ACC112 (cell line): ENCODE measurements around the gene MPP3.

Experiments used
- H2AFZ ChIP-seq: fragments of 200-600 bp; sonication (generic); one replicate; pipeline ENCODE4 v1.6.0; 2017; ENCODE audit warnings: antibody characterized with exemption, low read length; ENCODE audit not compliant: unreplicated experiment
- H3K27ac ChIP-seq: fragments of 200-600 bp; sonication (generic); 2 replicates; pipeline ENCODE4 v1.5.1; 2014; ENCODE audit warnings: low read depth, mild to moderate bottlenecking, antibody characterized with exemption, low read length, moderate library complexity
- H3K27me3 ChIP-seq: fragments of 200-600 bp; sonication (generic); 2 replicates; pipeline ENCODE4 v1.6.1; 2014; ENCODE audit warnings: mild to moderate bottlenecking, antibody characterized with exemption, low read length, moderate library complexity, mixed read lengths; ENCODE audit not compliant: insufficient read depth
- H3K36me3 ChIP-seq: fragments of 200-600 bp; sonication (generic); 2 replicates; pipeline ENCODE4 v1.6.1; 2016; ENCODE audit warnings: mild to moderate bottlenecking, antibody characterized with exemption, low read length, moderate library complexity, mixed read lengths; ENCODE audit not compliant: insufficient read depth
- H3K4me1 ChIP-seq: fragments of 200-600 bp; sonication (generic); one replicate; pipeline ENCODE4 v1.6.1; 2016; ENCODE audit warnings: low read length, mixed read lengths; ENCODE audit not compliant: insufficient read depth, unreplicated experiment, control insufficient read depth
- H3K4me3 ChIP-seq: fragments of 200-600 bp; sonication (generic); 2 replicates; pipeline ENCODE4 v1.5.1; 2014; ENCODE audit warnings: mild to moderate bottlenecking, low read depth, low read length
- H3K79me2 ChIP-seq: fragments of 200-600 bp; sonication (generic); one replicate; pipeline ENCODE4 v1.6.0; 2016; ENCODE audit warnings: low read length; ENCODE audit not compliant: control insufficient read depth, unreplicated experiment, insufficient read depth

Gene MPP3

GRCh38 chr17:43857957-43858600, 25.1 kb upstream of the MPP3 start:
- no peaks in the 10 kb centered on the region for H3K36me3 ChIP-seq
- no peak overlapping the region for H3K27ac ChIP-seq
- H3K4me3 ChIP-seq: no peak overlapping the region
- H3K27me3 ChIP-seq: peaks cover 34% of the 10 kb centered on the region
- no peaks in the 10 kb centered on the region for H3K79me2 ChIP-seq
- H2AFZ ChIP-seq: no peak overlapping the region
- H3K4me1 ChIP-seq: no peaks in the 10 kb centered on the region

GRCh38 chr17:43857141-43857540, 24.2 kb upstream of the MPP3 start:
- Histone ChIP-seq H3K4me1 (no peaks in the 10 kb centered on the region), H2AFZ (no peak overlapping the region), H3K4me3 (no peak overlapping the region), H3K79me2 (no peaks in the 10 kb centered on the region), H3K27me3 (peaks cover 34% of the 10 kb centered on the region), H3K36me3 (no peaks in the 10 kb centered on the region), H3K27ac (no peak overlapping the region)

GRCh38 chr17:43856141-43856540, 23.2 kb upstream of the MPP3 start:
- Histone ChIP-seq H2AFZ (no peak overlapping the region), H3K27ac (no peak overlapping the region), H3K27me3 (peaks cover 34% of the 10 kb centered on the region), H3K36me3 (no peaks in the 10 kb centered on the region), H3K79me2 (no peaks in the 10 kb centered on the region), H3K4me3 (no peak overlapping the region), H3K4me1 (no peaks in the 10 kb centered on the region)

DNA sequence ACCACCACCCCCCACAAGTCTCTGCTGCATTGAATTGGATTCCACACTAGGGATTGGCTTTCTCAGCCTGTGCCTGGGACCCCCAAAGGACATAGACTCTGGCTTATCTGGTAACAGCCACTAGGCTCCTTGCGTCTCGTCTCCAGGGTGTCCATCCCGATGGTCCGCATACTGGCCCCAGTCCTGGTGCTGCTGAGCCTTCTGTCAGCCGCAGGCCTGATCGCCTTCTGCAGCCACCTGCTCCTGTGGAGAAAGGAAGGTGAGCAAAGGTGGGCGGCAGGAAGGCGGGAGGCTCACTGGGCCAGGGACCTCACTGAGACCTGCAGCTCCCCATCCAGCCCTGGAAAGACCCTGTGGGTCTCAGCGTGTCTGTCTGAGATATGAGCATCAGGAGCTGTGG, 22.1 kb upstream of the MPP3 start:
- Histone ChIP-seq H3K79me2 (no peaks in the 10 kb centered on the region), H3K27ac (no peak overlapping the region), H3K27me3 (peaks cover 34% of the 10 kb centered on the region), H2AFZ (no peak overlapping the region), H3K4me3 (no peak overlapping the region), H3K36me3 (no peaks in the 10 kb centered on the region), H3K4me1 (no peaks in the 10 kb centered on the region)

- Histone ChIP-seq H3K4me1 (no peaks in the 10 kb centered on the region), H3K27me3 (peaks cover 34% of the 10 kb centered on the region), H3K36me3 (no peaks in the 10 kb centered on the region), H2AFZ (no peak overlapping the region), H3K4me3 (no peak overlapping the region), H3K79me2 (no peaks in the 10 kb centered on the region), H3K27ac (no peak overlapping the region)
Observed at GRCh38 chr17:43854498-43854897, 21.6 kb upstream of the MPP3 start.

DNA sequence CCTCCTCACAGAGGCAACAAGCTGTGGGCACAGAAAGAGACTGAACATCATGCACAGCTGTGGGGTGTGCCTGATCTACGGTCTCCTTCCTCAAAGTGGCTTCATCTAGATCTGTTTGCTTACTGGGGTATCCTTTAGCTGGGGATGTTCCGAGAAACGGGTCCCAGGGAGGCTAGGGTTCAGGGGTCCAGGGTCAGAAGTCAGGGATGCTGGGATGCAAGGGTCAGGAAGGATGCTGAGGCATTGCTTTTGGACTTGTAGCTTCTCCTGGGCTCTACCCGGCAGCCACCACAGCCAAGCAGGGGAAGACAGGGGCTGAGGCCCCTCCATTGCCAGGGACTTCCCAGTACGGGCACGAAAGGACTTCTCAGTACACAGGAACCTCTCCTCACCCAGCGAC, 20.6 kb upstream of the MPP3 start:
- no peak overlapping the region for H2AFZ ChIP-seq
- no peaks in the 10 kb centered on the region for H3K79me2 ChIP-seq
- no peaks in the 10 kb centered on the region for H3K4me1 ChIP-seq
- no peak overlapping the region for H3K4me3 ChIP-seq
- H3K27me3 ChIP-seq: peaks cover 29% of the 10 kb centered on the region
- no peaks in the 10 kb centered on the region for H3K36me3 ChIP-seq
- no peak overlapping the region for H3K27ac ChIP-seq

DNA sequence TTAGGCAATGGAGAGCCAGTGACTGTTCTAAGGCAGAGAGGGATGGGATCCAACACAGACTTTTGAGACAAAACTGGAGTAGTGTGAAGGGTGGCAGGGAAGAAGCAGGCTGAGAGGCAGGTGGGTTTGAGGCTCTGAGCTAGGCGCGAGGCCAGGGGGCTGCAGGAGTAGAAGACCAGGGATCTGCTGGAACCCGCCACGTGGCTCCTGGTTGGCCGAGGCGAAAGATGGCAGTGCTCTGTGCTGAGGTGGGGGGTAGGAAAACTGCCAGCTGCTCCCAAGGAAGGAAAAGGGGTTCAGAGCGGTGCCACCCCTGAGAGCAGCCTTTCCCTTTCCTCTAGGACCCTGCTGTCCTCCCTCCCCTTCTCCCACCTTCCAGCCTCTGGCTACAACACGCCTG, 19.6 kb upstream of the MPP3 start:
- Histone ChIP-seq H3K4me1 (no peaks in the 10 kb centered on the region), H3K27ac (no peak overlapping the region), H3K79me2 (no peaks in the 10 kb centered on the region), H3K36me3 (no peaks in the 10 kb centered on the region), H3K4me3 (no peak overlapping the region), H3K27me3 (peaks cover 19% of the 10 kb centered on the region), H2AFZ (no peak overlapping the region)

GRCh38 chr17:43849116-43849515, 16.2 kb upstream of the MPP3 start:
- Histone ChIP-seq H3K4me1 (peaks cover 5% of the 10 kb centered on the region), H3K36me3 (no peaks in the 10 kb centered on the region), H3K4me3 (no peak overlapping the region), H3K79me2 (no peaks in the 10 kb centered on the region), H3K27ac (no peak overlapping the region), H2AFZ (no peak overlapping the region), H3K27me3 (no peaks in the 10 kb centered on the region)

DNA sequence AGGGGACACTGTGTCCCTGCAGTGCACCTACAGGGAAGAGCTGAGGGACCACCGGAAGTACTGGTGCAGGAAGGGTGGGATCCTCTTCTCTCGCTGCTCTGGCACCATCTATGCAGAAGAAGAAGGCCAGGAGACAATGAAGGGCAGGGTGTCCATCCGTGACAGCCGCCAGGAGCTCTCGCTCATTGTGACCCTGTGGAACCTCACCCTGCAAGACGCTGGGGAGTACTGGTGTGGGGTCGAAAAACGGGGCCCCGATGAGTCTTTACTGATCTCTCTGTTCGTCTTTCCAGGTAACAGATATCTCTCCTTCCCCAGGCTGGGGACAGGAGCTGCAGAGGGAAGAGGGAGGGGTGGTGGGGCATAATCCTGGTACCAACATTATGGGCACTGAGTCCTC, 15.7 kb upstream of the MPP3 start:
- Histone ChIP-seq H3K4me1 (peaks cover 5% of the 10 kb centered on the region), H3K36me3 (no peaks in the 10 kb centered on the region), H3K27me3 (no peaks in the 10 kb centered on the region), H2AFZ (no peak overlapping the region), H3K27ac (no peak overlapping the region), H3K79me2 (no peaks in the 10 kb centered on the region), H3K4me3 (no peak overlapping the region)

- Histone ChIP-seq H3K79me2 (no peaks in the 10 kb centered on the region), H3K4me3 (no peak within 1 kb of the TSS), H2AFZ (peak within 1 kb of the TSS; percentile 83), H3K4me1 (peaks cover 5% of the 10 kb centered on the region), H3K27ac (no peak within 1 kb of the TSS), H3K27me3 (no peaks in the 10 kb centered on the region), H3K36me3 (no peaks in the 10 kb centered on the region)
Observed at GRCh38 chr17:43846963-43847371, 14.0 kb upstream of the MPP3 start, which contains the start of gene CD300LG. CD300LG (plus strand) TSS chr17:43847176; CDS start chr17:43847217, 41 bp downstream.

- Histone ChIP-seq H3K36me3 (no peaks in the 10 kb centered on the region), H3K79me2 (no peaks in the 10 kb centered on the region), H3K4me1 (peaks cover 7% of the 10 kb centered on the region), H3K4me3 (no peak overlapping the region), H2AFZ (peak overlapping the region; percentile 83), H3K27ac (no peak overlapping the region), H3K27me3 (no peaks in the 10 kb centered on the region)
Observed at GRCh38 chr17:43846221-43846712, 13.3 kb upstream of the MPP3 start.
